SW480 (cell line): Measurements from ENCODE around the gene SPEM2.
A peak's percentile ranks its signal among the peaks of the same experiment; 100 is the strongest.

Experiments used
- DNase-seq: peaks from one replicate; pipeline ENCODE4 v3.0.0-alpha.2; 2016; ENCODE audit warnings: low spot score

Gene SPEM2

DNA sequence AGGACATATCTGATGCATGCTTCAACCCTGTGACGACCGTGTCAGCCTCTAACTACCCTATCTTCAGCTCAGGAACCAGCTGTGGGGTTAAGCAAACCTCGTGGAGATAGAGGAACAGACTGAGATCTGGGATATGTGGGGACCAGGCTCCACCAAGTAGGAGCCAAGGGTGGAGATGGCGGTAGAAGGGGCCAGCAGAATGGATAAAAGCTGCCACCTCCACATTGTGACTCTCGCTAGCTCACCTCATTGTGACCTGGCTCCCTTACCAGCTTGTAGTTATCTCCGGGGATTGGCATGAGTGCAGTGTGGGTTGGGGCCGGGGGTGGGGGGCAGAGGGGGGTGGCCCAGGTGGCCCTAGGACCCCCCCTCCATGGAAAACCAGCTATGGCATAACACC is at the start of gene SPEM2:
TSS of gene SPEM2 (plus strand) at position 301 of the 400 bp plus-strand sequence. CDS start at position 374, 73 bp downstream.
- no peak for DNase-seq

DNA sequence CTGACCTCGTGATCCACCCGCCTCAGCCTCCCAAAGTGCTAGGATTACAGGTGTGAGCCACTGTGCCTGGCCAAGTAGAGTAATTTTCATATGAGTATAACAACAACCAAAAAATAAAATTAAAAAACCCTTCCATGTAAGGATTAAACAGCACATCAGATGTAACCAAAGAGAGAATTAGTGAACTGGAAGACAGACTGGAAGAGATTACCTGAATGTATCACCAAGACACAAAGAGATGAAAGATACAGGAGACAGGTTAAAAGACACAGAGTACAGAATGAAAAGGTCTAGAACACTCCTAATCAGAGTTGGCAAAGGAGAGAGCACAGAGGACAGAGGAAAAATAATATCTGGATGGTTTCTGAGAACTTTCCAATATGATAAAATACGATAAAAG is 46.3 kb upstream of the SPEM2 start:
- DNase-seq: no peak

DNA sequence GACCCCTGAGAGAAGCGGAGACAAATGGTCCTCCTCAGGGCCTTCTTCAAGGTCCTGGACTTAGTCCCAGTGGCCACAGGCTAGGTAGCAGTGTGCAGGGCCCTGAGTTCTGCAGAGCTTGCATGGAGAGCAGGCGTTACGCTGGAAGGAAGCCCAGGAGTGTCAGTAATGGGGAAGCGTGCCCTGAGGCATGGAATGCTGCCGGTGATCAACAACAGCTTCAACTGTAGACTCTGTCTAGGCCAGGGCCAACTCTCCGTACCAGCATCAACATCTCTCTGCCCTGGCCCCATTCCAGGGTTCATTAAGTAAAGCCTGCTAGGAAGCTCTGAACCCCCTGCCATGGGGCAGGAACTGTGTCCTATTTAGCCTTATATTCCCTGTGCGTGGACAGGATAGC is 45.1 kb upstream of the SPEM2 start:
- DNase-seq: no peak

DNA sequence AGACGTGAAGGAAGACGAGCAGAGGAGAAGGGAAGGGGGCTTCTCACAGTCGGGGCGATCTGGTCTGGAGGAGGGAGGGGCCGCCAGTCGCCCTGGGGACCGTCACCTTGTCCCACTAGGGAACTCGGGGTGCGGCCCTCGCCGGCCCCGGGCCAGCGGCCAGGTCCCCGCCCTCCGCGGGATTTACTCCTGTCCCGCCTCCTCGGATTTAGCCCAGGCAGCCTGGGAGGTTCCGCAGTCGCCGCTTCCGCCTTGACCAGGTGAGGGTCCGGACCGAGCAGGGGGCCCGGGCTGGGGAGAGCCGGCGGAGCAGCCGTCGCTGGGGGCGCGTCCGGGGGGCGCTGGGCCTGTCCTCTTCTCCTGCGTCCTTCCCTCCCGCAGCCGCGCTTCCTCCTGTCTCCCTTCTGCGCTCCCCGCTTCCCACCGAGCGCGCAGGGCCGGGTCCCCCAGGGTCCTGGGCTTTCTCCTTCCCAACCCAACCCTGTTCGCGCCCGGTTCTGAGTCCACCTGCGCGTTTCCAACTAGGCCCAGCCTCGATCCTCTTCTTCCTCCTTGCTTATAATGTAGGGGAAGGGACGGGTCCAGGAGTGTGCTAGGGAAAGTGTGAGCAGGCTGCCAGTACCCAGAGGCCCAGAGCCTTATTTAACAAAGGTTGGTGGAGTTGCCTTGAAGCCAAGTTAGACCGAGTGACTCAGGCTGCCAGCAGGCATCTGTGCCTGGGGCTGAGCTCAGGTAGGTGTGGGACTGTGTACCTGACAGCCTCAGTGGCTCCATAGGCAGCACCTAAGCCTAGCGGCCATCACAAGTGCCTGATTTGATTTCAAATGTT is 44.3 kb upstream of the SPEM2 start, which contains the start of gene TNK1:
TSS of gene TNK1 (plus strand) at position 235 of the 829 bp plus-strand sequence. CDS start 1,838 bp downstream, outside the sequence.
- DNase-seq: peak; percentile 59

DNA sequence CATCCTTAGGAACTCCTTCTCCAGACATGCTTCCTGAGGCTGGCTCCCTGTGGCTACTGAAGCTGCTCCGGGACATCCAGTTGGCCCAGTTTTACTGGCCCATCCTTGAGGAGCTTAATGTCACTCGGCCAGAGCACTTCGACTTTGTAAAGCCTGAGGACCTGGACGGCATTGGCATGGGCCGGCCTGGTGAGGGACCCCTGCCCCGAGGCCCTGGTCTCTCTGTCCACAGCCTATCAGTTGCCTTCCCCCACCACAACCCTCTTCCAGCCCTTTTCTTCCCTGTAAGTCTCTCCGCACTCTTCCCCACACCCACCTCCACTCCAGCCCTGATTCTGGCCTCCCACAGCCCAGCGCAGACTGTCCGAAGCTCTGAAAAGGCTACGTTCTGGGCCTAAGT is 42.5 kb upstream of the SPEM2 start:
- DNase-seq: no peak

DNA sequence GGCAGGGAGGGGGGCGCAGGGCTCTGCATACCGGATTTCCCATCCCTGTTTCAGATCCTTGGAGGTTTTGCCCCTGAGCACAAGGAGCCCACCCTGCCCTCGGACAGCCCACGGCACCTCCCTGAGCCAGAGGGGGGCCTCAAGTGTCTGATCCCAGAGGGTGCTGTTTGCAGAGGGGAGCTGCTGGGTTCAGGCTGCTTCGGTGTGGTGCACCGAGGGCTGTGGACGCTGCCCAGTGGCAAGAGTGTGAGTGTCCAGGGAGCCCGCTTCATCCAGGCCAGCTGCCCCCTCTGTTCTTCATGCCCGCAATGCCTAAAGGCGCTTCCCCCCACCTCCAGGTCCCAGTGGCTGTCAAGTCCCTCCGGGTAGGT is 42.1 kb upstream of the SPEM2 start:
- DNase-seq: no peak

DNA sequence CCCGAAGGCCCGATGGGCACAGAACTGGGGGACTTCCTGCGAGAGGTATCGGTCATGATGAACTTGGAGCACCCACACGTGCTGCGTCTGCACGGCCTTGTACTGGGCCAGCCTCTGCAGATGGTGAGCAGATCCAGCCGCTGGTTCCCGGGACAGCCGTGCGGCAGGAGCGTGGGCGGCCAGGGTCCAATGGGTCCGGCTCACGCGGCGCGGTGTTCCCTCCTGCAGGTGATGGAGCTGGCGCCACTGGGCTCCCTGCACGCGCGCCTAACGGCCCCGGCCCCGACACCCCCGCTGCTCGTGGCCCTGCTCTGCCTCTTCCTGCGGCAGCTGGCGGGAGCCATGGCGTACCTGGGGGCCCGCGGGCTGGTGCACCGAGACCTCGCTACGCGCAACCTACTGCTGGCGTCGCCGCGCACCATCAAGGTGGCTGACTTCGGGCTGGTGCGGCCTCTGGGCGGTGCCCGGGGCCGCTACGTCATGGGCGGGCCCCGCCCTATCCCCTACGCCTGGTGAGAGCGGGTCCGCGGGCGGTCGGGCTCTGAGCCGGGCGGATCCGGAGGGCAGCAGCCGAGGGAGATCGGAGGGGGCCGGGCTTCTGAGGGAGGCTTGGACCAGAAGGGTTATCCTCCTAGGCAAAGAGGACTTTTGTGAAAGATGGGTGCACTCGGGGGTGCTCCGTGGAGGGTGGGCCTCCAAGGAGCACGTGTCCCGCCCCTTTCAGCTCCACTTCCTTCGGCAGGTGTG is 41.5 kb upstream of the SPEM2 start:
- no peak for DNase-seq

DNA sequence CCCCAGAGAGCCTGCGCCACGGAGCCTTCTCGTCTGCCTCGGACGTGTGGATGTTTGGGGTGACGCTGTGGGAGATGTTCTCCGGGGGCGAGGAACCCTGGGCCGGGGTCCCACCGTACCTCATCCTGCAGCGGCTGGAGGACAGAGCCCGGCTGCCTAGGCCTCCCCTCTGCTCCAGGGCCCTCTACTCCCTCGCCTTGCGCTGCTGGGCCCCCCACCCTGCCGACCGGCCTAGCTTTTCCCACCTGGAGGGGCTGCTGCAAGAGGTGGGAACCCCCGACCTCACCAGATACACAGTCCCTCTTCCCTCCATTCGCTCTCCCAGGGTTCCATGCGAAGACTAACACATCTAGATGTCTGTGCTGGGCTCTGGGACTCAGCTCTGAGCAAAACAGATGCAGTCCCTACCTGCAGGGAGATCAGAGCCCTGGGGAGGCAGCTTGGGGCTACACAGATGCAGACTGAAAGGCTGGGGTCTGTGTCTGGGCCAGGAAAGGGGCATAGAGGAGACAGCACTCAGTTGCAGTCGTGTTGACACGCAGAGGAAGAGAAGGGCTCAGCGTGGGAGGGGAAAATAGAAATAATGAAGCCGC is 40.8 kb upstream of the SPEM2 start:
- DNase-seq: no peak

DNA sequence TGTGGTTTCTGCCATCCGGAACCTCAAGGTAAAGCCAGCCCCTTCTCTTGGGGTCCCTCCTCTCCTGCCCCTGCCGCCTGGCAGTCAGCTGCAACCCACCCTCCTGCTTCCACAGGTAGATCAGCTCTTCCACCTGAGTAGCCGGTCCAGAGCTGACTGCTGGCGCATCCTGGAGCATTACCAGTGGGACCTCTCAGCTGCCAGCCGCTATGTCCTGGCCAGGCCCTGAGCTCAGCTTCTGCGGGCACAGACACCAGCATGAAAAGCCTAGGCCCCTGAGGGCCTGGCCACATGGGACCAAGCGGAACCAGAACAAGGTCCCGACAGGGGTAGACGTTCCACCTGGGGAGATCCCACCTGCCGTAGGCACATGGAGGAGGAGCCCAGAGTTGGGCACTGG is 36.6 kb upstream of the SPEM2 start:
- DNase-seq: no peak

DNA sequence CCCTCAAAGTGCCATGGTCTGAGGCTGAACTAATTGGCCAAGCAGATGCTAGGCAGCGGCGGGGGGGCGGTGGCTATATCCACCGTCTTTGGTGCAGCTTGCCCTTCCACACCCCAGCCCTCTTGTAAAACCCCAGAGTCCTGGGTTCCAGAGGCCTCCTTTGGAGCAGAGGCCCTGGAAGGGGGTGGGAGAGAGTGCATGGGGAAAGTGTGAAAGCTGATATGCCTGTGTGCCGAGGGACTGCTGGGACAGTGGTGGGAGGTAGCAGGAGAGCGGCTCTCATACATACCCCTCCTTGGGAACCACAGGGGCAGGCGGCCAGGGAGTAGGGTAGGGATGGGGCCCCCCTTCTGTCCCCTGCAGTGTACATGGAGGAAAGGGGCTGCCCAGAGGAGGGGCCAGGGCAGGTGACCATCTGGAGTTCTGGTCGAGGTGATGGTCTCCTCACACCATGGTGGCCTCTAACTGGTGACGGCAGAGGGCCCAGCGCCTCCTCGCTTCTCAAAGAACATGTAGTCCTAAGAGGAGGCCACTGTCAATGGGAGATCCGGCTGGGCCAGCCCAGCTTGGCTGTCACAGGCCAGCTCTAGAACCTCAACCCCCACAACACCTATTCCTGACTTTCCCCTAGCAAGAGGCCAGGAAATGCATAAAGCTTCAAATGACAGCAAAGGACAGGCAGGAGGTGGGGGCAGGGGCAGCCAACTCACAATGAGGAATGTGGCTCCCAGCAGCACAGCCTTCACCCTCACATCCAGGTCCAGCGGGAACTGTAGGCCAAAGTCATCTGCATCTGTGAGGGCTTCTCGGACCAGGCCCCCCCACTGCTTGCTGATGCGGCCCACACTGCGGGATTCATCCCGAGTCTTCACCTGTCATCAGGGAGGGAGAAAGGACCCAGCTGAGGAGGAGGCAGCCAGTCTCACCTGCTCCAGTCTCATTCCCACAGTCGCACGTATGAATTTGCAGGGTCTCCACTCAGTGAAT is 35.2 kb upstream of the SPEM2 start:
- DNase-seq: no peak

DNA sequence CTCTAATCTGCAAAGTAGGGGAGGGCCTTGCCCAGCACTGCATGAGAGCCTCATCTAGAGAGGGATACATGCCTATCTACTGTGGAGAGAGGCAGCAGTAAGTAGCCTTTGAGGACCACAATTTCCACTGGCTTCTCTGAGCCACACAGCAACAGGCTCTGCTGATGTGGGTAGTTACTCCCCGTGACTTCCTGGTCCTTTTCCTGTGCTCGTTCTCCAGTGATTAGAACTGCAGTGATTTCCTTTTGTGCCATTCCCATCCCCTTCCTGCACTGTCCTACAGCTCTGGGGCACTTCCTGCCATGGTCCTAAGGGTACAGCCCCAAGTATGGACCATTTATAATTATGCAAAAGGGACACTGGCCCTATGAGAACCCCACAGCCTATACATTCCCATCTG is 34.1 kb upstream of the SPEM2 start:
- DNase-seq: no peak

DNA sequence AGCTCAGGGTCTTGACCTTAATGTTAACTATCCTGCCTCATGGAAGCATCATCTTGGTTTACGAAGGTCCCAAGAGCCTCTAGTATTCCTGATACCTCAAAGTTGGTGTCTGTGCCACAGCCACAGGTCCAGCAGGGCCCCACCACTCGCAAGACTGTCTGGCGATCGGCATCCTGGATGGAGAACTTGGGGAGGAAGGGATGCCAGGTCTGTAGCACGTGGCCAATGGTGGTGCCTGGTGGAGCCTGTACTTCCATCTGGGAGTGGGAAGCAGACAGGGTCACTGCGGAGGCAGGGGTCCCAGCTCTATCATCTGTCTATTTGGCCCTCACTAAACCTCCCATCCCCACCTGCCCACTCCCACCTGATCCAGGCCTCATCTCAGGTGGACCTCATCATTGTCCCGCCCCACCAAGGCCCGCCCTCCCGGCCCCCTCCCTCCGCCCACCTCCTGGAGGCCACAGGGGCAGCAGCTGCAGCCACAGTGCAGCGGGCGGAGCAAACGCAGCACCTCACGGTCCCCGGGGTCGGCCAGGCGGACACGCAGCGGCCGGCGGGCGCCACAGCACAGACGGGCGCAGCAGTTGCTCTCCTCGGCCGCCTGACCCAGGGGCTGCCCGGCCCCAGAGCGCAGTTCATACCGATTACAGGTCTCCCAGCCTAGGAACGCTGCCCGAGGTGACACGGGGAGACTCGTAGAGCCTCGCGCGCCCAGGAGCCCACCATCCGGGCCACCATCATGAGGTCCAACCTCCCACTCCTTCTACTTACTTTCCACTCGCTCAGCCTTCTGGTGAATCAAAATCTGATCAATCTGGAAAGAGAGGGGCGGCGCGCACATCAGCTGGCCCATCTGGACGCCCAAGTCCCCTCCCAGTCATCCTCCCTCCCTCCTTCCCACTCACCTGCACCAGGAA is 32.5 kb upstream of the SPEM2 start:
- no peak for DNase-seq

DNA sequence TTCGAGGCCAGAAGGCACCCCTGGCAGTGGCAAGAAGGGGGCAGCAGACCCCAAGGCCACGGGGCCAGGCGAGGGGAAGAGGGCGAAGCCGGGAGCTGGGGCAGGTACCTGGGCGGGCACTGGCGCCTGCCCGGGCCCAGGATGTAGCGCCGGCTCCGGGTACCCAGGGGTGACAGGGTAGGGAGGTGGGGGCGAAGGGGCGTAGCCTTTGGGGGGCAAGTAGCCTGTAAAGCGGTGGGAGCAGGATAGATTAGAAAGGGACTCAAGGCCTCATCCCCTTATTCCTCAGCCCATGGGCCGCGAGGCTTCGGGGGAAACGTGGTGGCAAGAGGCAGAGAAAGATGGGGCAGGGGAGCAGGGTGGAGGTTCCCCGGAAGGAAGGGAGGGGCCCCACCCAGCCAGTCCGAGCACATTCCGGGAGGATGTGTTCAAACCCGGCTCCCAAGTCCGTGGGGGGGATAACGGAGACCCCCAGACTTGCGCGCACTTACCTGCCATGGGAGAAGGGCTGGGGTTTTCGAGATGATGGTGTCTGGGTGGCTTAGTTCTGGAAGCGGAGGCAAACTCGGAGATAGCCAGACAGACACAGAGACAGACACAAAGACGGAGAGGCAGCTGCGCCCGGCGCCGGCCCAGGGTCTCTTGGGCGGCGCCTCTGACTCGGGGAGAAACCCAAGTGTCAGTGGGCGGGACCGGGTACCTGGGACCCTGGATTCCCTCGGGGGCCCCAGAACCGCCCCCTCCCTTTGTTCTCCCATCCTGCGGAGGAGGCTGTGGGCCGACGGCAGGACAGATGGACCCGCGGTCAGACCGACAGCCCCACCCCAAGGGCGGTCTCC is 31.6 kb upstream of the SPEM2 start:
- peak; percentile 58 for DNase-seq

DNA sequence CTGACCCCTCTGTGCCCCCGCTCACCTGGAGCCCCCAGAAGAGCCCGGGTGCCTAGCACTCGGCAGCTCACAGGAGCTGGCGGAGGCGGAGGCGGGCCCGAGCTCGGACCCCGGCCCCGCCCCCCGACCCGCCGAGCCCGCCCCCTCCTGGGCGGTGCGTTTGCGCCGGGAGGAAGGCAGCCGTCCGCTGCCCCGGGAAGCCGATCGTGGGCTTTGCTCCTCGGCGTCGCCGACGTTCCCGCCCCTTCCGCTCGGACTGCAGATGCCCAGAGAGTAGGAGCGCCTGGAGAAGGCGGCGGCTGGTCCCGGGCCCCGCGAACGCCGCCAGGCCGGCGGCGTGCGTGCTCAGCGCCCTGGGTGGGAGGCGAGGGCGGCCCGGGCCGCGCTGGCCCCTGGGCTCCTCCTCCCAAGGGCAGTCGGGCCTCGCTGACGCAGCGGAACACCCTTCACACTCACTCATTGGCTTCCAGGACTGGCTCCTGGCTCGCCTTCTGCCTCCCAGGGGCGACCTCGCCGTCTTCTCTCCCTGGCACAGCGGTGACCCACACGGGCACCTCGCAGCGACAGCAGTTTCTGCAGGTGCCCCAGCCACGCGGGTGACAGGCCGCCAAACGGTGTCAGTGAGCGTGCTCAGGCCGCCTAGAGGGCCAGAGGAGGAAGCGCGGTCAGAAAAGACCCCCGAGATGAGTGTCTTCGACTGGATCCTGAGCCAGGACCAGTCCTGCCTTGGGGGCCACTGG is 30.8 kb upstream of the SPEM2 start, which contains the start of gene PLSCR3:
TSS of gene PLSCR3 (minus strand) at position 74 of the 740 bp plus-strand sequence. CDS start 415 bp downstream, outside the sequence.
- peak; percentile 90 for DNase-seq

DNA sequence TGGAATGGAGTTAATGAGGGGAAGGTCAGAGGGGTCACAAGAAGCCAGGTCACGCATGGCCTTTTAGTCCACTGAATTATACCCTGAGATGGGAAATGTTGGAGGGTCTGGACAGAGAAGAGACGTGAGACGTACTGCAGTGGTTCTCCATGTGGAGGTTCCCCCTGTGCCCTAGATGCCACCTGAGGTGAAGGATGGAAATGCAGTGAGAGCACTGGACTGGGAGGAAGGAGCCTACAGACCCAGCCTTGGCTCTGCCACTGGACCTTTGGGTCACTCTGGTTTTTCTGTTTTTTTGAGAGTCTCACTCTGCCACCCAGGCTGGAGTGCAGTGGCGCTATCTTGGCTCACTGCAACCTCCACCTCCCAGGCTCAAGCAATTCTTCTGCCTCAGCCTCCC is 29.3 kb upstream of the SPEM2 start:
- no peak for DNase-seq

DNA sequence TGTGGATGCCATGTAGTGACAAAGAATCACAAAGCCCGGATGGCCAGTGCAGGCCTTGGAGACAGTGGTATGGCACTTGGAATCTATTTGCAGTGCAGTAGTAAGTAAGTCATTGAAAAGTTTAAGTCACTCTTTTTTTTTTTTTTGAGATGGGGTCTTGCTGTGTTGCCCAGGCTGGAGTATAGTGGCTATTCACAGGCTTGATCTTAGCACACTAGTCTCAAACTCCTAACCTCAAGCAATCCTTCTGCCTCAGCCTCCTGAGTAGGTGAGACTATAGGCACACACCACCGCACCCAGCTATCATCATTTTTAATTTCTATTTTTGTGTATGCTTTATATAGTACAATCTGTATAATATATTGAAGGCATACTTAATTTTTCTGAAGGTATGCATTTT is 26.8 kb upstream of the SPEM2 start:
- DNase-seq: no peak

DNA sequence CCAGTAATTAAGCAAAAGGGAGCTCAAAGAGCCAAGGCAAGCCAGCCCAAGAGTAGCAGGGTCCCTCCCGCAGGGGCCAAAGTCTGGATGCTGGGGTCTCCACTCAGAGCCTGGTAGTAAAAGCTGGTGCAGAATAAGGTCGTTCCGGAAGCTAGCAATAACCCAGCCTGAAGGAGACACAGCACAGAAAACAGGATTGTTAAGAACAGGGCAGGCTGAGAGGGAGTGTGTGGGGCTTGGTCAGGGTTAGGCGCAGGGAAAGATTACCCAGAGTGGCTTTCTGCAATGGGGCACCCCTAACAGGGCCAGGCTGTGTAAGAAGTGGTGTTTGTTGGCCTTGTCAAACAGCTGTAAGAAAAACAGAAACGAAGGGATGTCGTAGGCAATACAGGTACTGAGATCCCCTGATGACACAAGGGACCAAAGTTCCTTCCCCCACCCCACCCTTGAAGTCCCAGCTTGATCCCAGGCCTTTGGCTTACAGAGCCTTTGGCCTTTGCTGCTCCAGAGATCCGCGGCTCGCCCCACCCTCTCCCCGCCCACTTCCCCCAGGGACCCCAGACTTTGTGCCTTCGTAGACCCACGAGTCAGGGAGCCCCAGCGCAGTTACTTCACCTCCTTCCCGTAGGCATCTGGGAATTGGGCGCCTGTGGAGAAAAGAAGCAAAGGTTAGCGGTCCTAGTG is 22.2 kb upstream of the SPEM2 start:
- no peak for DNase-seq

DNA sequence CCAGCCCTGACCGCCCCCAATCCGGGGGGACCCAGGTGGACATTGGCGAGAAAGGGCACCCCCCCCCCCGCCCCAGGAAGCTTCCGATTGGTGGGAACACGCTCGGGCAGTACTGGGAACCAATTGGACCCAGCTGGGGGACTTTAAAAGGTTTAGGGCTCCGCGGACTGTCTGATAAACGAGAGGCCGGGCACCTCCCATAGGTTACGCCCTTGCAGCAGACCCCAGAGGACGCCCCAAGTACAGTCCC is 21.8 kb upstream of the SPEM2 start:
- peak; percentile 73 for DNase-seq
